ENCODE measurements around the gene TAS2R46. TPM values are rescaled to one million over a fixed set of nuclear protein-coding genes. Genes with fewer than 3 reads are reported as not detected.
"Not testable (repeated sequence)": the region's sequence is repeated elsewhere in the genome, so short reads cannot be mapped to it uniquely, and the experiment has no call there.

TAS2R46 gene
- total RNA-seq, 1 donor from 2014 or later, result 2.1 TPM

- Histone ChIP-seq H3K27me3 (ENCODE audit: control insufficient read depth, insufficient read depth, low read length) (no peaks in the 10 kb centered on the region), H3K36me3 (ENCODE audit: control insufficient read depth, insufficient read depth, low read length) (no peaks in the 10 kb centered on the region), H3K4me3 (ENCODE audit: low read depth, low read length) (no peak overlapping the region)
- no peak for DNase-seq (ENCODE audit: low read depth)
- FAIRE-seq, result no peak
- TF ChIP-seq, protein P1, sequence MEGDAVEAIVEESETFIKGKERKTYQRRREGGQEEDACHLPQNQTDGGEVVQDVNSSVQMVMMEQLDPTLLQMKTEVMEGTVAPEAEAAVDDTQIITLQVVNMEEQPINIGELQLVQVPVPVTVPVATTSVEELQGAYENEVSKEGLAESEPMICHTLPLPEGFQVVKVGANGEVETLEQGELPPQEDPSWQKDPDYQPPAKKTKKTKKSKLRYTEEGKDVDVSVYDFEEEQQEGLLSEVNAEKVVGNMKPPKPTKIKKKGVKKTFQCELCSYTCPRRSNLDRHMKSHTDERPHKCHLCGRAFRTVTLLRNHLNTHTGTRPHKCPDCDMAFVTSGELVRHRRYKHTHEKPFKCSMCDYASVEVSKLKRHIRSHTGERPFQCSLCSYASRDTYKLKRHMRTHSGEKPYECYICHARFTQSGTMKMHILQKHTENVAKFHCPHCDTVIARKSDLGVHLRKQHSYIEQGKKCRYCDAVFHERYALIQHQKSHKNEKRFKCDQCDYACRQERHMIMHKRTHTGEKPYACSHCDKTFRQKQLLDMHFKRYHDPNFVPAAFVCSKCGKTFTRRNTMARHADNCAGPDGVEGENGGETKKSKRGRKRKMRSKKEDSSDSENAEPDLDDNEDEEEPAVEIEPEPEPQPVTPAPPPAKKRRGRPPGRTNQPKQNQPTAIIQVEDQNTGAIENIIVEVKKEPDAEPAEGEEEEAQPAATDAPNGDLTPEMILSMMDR (IDR thresholded peaks at IDR 0.05; ENCODE audit: insufficient read depth, low read length, severe bottlenecking), result no peak
These were observed 6.8 kb downstream of the TAS2R46 start for GRCh38 chr12:11055306-11055705.

GRCh38 chr12:11049806-11050531 is 12.1 kb downstream of the TAS2R46 start:
- peak; percentile 70 for DNase-seq (ENCODE audit: low read depth)
- not testable (repeated sequence) for H3K36me3 ChIP-seq (ENCODE audit: control insufficient read depth, insufficient read depth, low read length); H3K27me3 ChIP-seq (ENCODE audit: control insufficient read depth, insufficient read depth, low read length); H3K4me3 ChIP-seq (ENCODE audit: low read depth, low read length); FAIRE-seq

GRCh38 chr12:11041366-11041765 is 20.7 kb downstream of the TAS2R46 start:
- H3K4me3 ChIP-seq (ENCODE audit: low read depth, low read length); H3K27me3 ChIP-seq (ENCODE audit: control insufficient read depth, insufficient read depth, low read length); H3K36me3 ChIP-seq (ENCODE audit: control insufficient read depth, insufficient read depth, low read length); DNase-seq (ENCODE audit: low read depth); FAIRE-seq: not testable (repeated sequence)

GRCh38 chr12:11040162-11040561 is 21.9 kb downstream of the TAS2R46 start:
- Histone ChIP-seq H3K4me3 (ENCODE audit: low read depth, low read length) (no peak overlapping the region), H3K27me3 (ENCODE audit: control insufficient read depth, insufficient read depth, low read length) (no peaks in the 10 kb centered on the region), H3K36me3 (ENCODE audit: control insufficient read depth, insufficient read depth, low read length) (no peaks in the 10 kb centered on the region)
- FAIRE-seq (no peak), DNase-seq (ENCODE audit: low read depth) (peak; percentile 30)
- TF ChIP-seq, protein P1 (IDR thresholded peaks at IDR 0.05; ENCODE audit: insufficient read depth, low read length, severe bottlenecking), result no peak

- TF ChIP-seq, protein P1 (IDR thresholded peaks at IDR 0.05; ENCODE audit: insufficient read depth, low read length, severe bottlenecking), result no peak
- Histone ChIP-seq H3K4me3 (ENCODE audit: low read depth, low read length) (no peak overlapping the region), H3K36me3 (ENCODE audit: control insufficient read depth, insufficient read depth, low read length) (no peaks in the 10 kb centered on the region), H3K27me3 (ENCODE audit: control insufficient read depth, insufficient read depth, low read length) (no peaks in the 10 kb centered on the region)
- FAIRE-seq (no peak), DNase-seq (ENCODE audit: low read depth) (no peak)
These were observed 22.9 kb downstream of the TAS2R46 start for GRCh38 chr12:11039171-11039570.

DNA sequence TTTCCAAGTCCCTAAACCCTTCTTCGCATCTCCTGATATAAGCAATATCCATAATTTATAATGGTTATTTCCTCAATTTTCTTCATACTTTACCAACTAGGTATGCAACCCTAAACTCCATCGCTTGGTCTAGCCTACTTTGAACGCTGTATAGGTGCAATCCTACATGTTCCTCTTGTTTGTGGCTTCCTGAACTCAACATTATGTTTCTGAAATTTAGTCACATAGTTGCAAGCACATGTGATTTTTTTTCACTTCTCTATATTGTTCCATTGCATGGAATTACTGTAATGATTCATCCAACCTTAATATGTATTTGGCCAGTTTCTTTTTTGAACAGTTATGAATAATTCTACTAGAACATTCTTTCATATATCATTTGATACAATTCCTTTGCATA is 28.1 kb downstream of the TAS2R46 start:
- H3K27me3 ChIP-seq (ENCODE audit: control insufficient read depth, insufficient read depth, low read length); H3K36me3 ChIP-seq (ENCODE audit: control insufficient read depth, insufficient read depth, low read length); H3K4me3 ChIP-seq (ENCODE audit: low read depth, low read length); DNase-seq (ENCODE audit: low read depth); FAIRE-seq: not testable (repeated sequence)

DNA sequence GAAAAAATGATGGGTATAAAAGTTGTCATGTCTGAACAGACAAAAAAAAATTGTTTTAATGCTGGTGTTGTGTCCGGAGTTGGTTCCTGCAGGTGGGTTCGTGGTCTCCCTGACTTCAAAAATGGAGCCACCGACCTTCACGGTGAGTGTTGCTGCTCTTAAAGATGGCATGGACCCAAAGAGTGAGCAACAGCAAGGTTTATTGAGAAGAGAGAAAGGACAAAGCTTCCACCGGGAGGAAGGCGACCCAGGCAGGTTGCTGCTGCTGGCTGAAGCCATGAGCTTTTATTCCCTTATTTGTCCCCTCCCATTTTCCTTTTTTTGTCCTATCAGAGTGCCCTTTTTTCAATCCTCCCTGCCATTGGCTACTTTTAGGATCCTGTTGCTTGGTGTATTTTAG is 30.8 kb downstream of the TAS2R46 start, which contains the start of gene TAS2R31:
TSS of gene TAS2R31 (minus strand) at position 101 of the 400 bp plus-strand sequence. CDS start at position 29, 72 bp downstream.
- FAIRE-seq (no peak), DNase-seq (ENCODE audit: low read depth) (no peak)
- Histone ChIP-seq H3K36me3 (ENCODE audit: control insufficient read depth, insufficient read depth, low read length) (no peaks in the 10 kb centered on the region), H3K4me3 (ENCODE audit: low read depth, low read length) (no peak within 1 kb of the TSS), H3K27me3 (ENCODE audit: control insufficient read depth, insufficient read depth, low read length) (no peaks in the 10 kb centered on the region)
- TF ChIP-seq, protein P1 (IDR thresholded peaks at IDR 0.05; ENCODE audit: insufficient read depth, low read length, severe bottlenecking), result no peak
